Muscle layer of colon (tissue), 2 donors: Measurements from ENCODE around the gene CDK14.
"Not testable (repeated sequence)": the region's sequence is repeated elsewhere in the genome, so short reads cannot be mapped to it uniquely, and the experiment has no call there.

Experiments
- H3K27ac ChIP-seq: one replicate; pipeline ENCODE4 v1.7.0; 2013; ENCODE audit warnings: low read depth, mild to moderate bottlenecking, low read length, moderate library complexity
- H3K27me3 ChIP-seq, 2 donors: one replicate each; pipeline ENCODE4 v1.7.0; 2013; ENCODE audit warnings: low read length in 2 of 2, mild to moderate bottlenecking in 2 of 2; ENCODE audit not compliant: insufficient read depth in 2 of 2, control insufficient read depth in 1 of 2
- H3K36me3 ChIP-seq: one replicate; pipeline ENCODE4 v1.7.0; 2013; ENCODE audit warnings: mild to moderate bottlenecking, low read length; ENCODE audit not compliant: insufficient read depth
- H3K4me1 ChIP-seq: one replicate; pipeline ENCODE4 v1.7.0; 2013; ENCODE audit warnings: mild to moderate bottlenecking, low read length; ENCODE audit not compliant: insufficient read depth
- H3K4me3 ChIP-seq, 2 donors: one replicate each; pipeline ENCODE4 v1.7.0; 2013; ENCODE audit warnings: low read length in 2 of 2, low read depth in 1 of 2, mild to moderate bottlenecking in 1 of 2, moderate library complexity in 1 of 2
- H3K9ac ChIP-seq: one replicate; pipeline ENCODE4 v1.7.0; 2013; ENCODE audit warnings: low read length
- H3K9me3 ChIP-seq: one replicate; pipeline ENCODE4 v1.7.0; 2013; ENCODE audit warnings: mild to moderate bottlenecking, low read length
- donor health status: abdominal sarcoma.
- donor health status: Adenocarcinoma of cecum.

Gene CDK14

GRCh38 chr7:90618876-90619275 lies 22.8 kb downstream of the CDK14 start:
- Histone ChIP-seq H3K4me1 (peaks cover 3% of the 10 kb centered on the region), H3K9me3 (no peaks in the 10 kb centered on the region), H3K4me3 (no peak overlapping the region), H3K36me3 (no peaks in the 10 kb centered on the region), H3K9ac (no peak overlapping the region), H3K27me3 (no peaks in the 10 kb centered on the region), H3K27ac (no peak overlapping the region)

GRCh38 chr7:90621125-90621746 lies 25.1 kb downstream of the CDK14 start:
- Histone ChIP-seq H3K9me3 (no peaks in the 10 kb centered on the region), H3K27ac (no peak overlapping the region), H3K4me3 (no peak overlapping the region), H3K9ac (no peak overlapping the region), H3K27me3 (no peaks in the 10 kb centered on the region), H3K36me3 (no peaks in the 10 kb centered on the region), H3K4me1 (peaks cover 26% of the 10 kb centered on the region)

- Histone ChIP-seq H3K4me3 (no peak overlapping the region), H3K36me3 (no peaks in the 10 kb centered on the region), H3K27me3 (no peaks in the 10 kb centered on the region), H3K4me1 (peaks cover 27% of the 10 kb centered on the region), H3K9me3 (no peaks in the 10 kb centered on the region), H3K27ac (no peak overlapping the region), H3K9ac (no peak overlapping the region)
These were observed 25.6 kb downstream of the CDK14 start for GRCh38 chr7:90621747-90622140.

- peaks cover 27% of the 10 kb centered on the region for H3K4me1 ChIP-seq
These were observed 26.5 kb downstream of the CDK14 start for GRCh38 chr7:90622670-90623069.

GRCh38 chr7:90624225-90624911 lies 28.2 kb downstream of the CDK14 start:
- no peak overlapping the region for H3K4me3 ChIP-seq
- H3K27ac ChIP-seq: no peak overlapping the region
- H3K9ac ChIP-seq: no peak overlapping the region
- no peaks in the 10 kb centered on the region for H3K36me3 ChIP-seq
- no peaks in the 10 kb centered on the region for H3K27me3 ChIP-seq
- peaks cover 27% of the 10 kb centered on the region for H3K4me1 ChIP-seq
- no peaks in the 10 kb centered on the region for H3K9me3 ChIP-seq

More at GRCh38 chr7:90622670-90623069, 26.5 kb downstream of the CDK14 start:
- H3K9me3 ChIP-seq: no peaks in the 10 kb centered on the region
- no peak overlapping the region for H3K27ac ChIP-seq
- H3K27me3 ChIP-seq: no peaks in the 10 kb centered on the region
- no peak overlapping the region for H3K9ac ChIP-seq
- H3K4me3 ChIP-seq: no peak overlapping the region
- H3K36me3 ChIP-seq: no peaks in the 10 kb centered on the region

GRCh38 chr7:90625051-90625450 lies 28.9 kb downstream of the CDK14 start:
- Histone ChIP-seq H3K4me1 (peaks cover 27% of the 10 kb centered on the region), H3K9ac (no peak overlapping the region), H3K27ac (no peak overlapping the region), H3K9me3 (no peaks in the 10 kb centered on the region), H3K4me3 (no peak overlapping the region), H3K36me3 (no peaks in the 10 kb centered on the region), H3K27me3 (no peaks in the 10 kb centered on the region)

- H3K27me3 ChIP-seq: no peaks in the 10 kb centered on the region
- no peak overlapping the region for H3K27ac ChIP-seq
- no peaks in the 10 kb centered on the region for H3K36me3 ChIP-seq
- H3K4me1 ChIP-seq: peaks cover 27% of the 10 kb centered on the region
- no peaks in the 10 kb centered on the region for H3K9me3 ChIP-seq
- H3K4me3 ChIP-seq: no peak overlapping the region
- no peak overlapping the region for H3K9ac ChIP-seq
These were observed 29.4 kb downstream of the CDK14 start for GRCh38 chr7:90625562-90625961.

- H3K9ac ChIP-seq: no peak overlapping the region
- no peaks in the 10 kb centered on the region for H3K27me3 ChIP-seq
- H3K9me3 ChIP-seq: no peaks in the 10 kb centered on the region
- no peak overlapping the region for H3K27ac ChIP-seq
- no peak overlapping the region for H3K4me3 ChIP-seq
- peaks cover 27% of the 10 kb centered on the region for H3K4me1 ChIP-seq
- H3K36me3 ChIP-seq: no peaks in the 10 kb centered on the region
These were observed 29.9 kb downstream of the CDK14 start for GRCh38 chr7:90626013-90626412.

- Histone ChIP-seq H3K4me1 (peaks cover 19% of the 10 kb centered on the region), H3K4me3 (no peak overlapping the region), H3K27ac (no peak overlapping the region), H3K9ac (no peak overlapping the region), H3K36me3 (no peaks in the 10 kb centered on the region), H3K9me3 (no peaks in the 10 kb centered on the region), H3K27me3 (no peaks in the 10 kb centered on the region)
These were observed 33.3 kb downstream of the CDK14 start for GRCh38 chr7:90629297-90629918.

- Histone ChIP-seq H3K36me3 (no peaks in the 10 kb centered on the region), H3K9ac (no peak overlapping the region), H3K27me3 (no peaks in the 10 kb centered on the region), H3K9me3 (no peaks in the 10 kb centered on the region), H3K4me3 (no peak overlapping the region), H3K4me1 (no peaks in the 10 kb centered on the region), H3K27ac (no peak overlapping the region)
These were observed 35.4 kb downstream of the CDK14 start for GRCh38 chr7:90631502-90631901.

GRCh38 chr7:90639683-90640082 lies 43.6 kb downstream of the CDK14 start:
- not testable (repeated sequence) for H3K4me3 ChIP-seq, H3K9ac ChIP-seq, H3K36me3 ChIP-seq, H3K27ac ChIP-seq, H3K27me3 ChIP-seq, H3K4me1 ChIP-seq, H3K9me3 ChIP-seq
